LHCN-M2 (cell line): Measurements from ENCODE around the gene SCYGR4. TPM values are rescaled to one million over a fixed set of nuclear protein-coding genes. Genes with fewer than 3 reads are reported as not detected.
"Not testable (repeated sequence)": the region's sequence is repeated elsewhere in the genome, so short reads cannot be mapped to it uniquely, and the experiment has no call there.

Experiments used
- DNase-seq: peaks from one replicate; pipeline ENCODE4 v3.0.0-alpha.2; 2012; ENCODE audit warnings: low read depth
- total RNA-seq: library from RNA; depleted of rRNA; stranded (reverse); fragments of >200 nt; gene quantifications from 2 replicates; pipeline ENCODE4 v1.2.3, GENCODE V29; 2014; rRNA removed

SCYGR4 gene
- total RNA-seq, 1 experiment from 2014 or later: not detected

- not testable (repeated sequence) for DNase-seq
Measured at GRCh38 chr2:227666631-227667170, 49.4 kb downstream of the SCYGR4 start, which contains the start of gene SCYGR5. Gene SCYGR5 (plus strand): TSS chr2:227666804. CDS start chr2:227666804, 0 bp downstream.

Other genes with a start within 250 kb of the SCYGR4 start
- gene TM4SF20, start 238.2 kb upstream of the SCYGR4 start, total RNA-seq: not detected in 2 replicates
- gene SCYGR1, start 229.5 kb upstream of the SCYGR4 start, total RNA-seq: not detected in 2 replicates
- 63.1 and 97.9 TPM in 2 replicates for gene AGFG1, start 145.3 kb upstream of the SCYGR4 start, total RNA-seq
- gene SCYGR2, start 18.6 kb upstream of the SCYGR4 start, total RNA-seq: not detected in 2 replicates
- not detected in 2 replicates for gene SCYGR3, start 2.7 kb upstream of the SCYGR4 start, total RNA-seq
- not detected in 2 replicates for gene SCYGR5, start 49.3 kb downstream of the SCYGR4 start, total RNA-seq
- gene SLC19A3, start 100.5 kb downstream of the SCYGR4 start, total RNA-seq: 0.17 and 0.26 TPM in 2 replicates
- gene SCYGR6, start 107.3 kb downstream of the SCYGR4 start, total RNA-seq: not detected in 2 replicates
- not detected in 2 replicates for gene SCYGR7, start 110.8 kb downstream of the SCYGR4 start, total RNA-seq
- not detected in 2 replicates for gene SCYGR8, start 128.4 kb downstream of the SCYGR4 start, total RNA-seq
- gene CCL20, start 196.3 kb downstream of the SCYGR4 start, total RNA-seq: 1.3 and 2.3 TPM in 2 replicates